Measurements from ENCODE around the gene ADAMTS20. TPM values are rescaled to one million over a fixed set of nuclear protein-coding genes. Genes with fewer than 3 reads are reported as not detected.

Gene ADAMTS20
- total RNA-seq, 4 donors from 2014 or later, result not detected

DNA sequence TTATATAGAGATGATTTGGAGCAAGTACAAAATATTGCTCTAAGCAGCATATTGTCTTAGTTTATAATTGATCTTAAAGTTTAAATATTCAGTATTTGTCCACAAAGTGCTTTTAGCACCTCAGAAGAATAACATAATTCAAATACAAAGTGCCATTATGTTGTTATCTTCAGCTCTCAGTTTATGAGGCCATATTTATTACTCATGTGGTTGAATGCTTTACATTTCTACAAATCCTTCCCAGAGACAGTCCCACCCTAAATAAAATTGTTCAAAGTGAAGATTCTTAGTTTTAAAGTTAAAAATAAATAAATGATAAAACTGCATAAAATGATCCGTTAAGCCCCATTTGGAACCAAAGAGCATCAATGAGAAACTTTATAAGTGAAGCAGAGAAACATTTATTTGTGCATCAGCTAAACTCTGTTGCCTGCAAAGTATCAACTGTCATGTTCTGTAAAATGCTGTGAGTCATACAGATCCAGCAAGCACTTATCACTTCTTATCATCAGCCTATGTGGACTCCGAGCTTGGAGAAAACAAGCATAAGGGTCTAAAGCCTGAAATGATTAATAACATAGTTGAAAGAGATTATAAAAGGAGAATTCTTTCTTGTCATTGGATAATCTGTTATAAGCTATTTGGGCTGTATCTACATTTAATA is 218.9 kb downstream of the ADAMTS20 start:
- Histone ChIP-seq H3K4me1 (no peaks in the 10 kb centered on the region), H3K4me3 (no peak overlapping the region), H3K9me3 (no peaks in the 10 kb centered on the region), H3K27me3 (no peaks in the 10 kb centered on the region), H3K36me3 (no peaks in the 10 kb centered on the region), H3K27ac (no peak overlapping the region)
- no peak for DNase-seq (ENCODE audit: low spot score in 2 of 2)
- 74 to 76% methylated on average over 2 of the region's 2 CpGs for WGBS, 2 donors
- TF ChIP-seq, protein P1, sequence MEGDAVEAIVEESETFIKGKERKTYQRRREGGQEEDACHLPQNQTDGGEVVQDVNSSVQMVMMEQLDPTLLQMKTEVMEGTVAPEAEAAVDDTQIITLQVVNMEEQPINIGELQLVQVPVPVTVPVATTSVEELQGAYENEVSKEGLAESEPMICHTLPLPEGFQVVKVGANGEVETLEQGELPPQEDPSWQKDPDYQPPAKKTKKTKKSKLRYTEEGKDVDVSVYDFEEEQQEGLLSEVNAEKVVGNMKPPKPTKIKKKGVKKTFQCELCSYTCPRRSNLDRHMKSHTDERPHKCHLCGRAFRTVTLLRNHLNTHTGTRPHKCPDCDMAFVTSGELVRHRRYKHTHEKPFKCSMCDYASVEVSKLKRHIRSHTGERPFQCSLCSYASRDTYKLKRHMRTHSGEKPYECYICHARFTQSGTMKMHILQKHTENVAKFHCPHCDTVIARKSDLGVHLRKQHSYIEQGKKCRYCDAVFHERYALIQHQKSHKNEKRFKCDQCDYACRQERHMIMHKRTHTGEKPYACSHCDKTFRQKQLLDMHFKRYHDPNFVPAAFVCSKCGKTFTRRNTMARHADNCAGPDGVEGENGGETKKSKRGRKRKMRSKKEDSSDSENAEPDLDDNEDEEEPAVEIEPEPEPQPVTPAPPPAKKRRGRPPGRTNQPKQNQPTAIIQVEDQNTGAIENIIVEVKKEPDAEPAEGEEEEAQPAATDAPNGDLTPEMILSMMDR (IDR thresholded peaks at IDR 0.05), result no peak
- TF ChIP-seq EP300 (IDR thresholded peaks at IDR 0.05) (no peak), POLR2A (IDR thresholded peaks at IDR 0.05) (no peak)

GRCh38 chr12:43331935-43332334 is 220.1 kb downstream of the ADAMTS20 start:
- H3K27me3 ChIP-seq, result no peaks in the 10 kb centered on the region
- 82 to 87% methylated on average over 3 of the region's 3 CpGs for WGBS, 2 donors
- no peaks in the 10 kb centered on the region for H3K9me3 ChIP-seq
- H3K27ac ChIP-seq, result no peak overlapping the region
- H3K36me3 ChIP-seq, result no peaks in the 10 kb centered on the region
- H3K4me3 ChIP-seq, result no peak overlapping the region
- DNase-seq (ENCODE audit: low spot score in 2 of 2), result no peak
- no peaks in the 10 kb centered on the region for H3K4me1 ChIP-seq
- TF ChIP-seq, protein P1 (IDR thresholded peaks at IDR 0.05), result no peak
- TF ChIP-seq POLR2A (IDR thresholded peaks at IDR 0.05), result no peak
- no peak for TF ChIP-seq EP300 (IDR thresholded peaks at IDR 0.05)

GRCh38 chr12:43329375-43329774 is 222.6 kb downstream of the ADAMTS20 start:
- no peaks in the 10 kb centered on the region for H3K27me3 ChIP-seq
- H3K4me1 ChIP-seq, result no peaks in the 10 kb centered on the region
- no peaks in the 10 kb centered on the region for H3K9me3 ChIP-seq
- WGBS, 2 donors, result 58 to 71% methylated on average over 1 of the region's 1 CpG
- H3K27ac ChIP-seq, result no peak overlapping the region
- H3K36me3 ChIP-seq, result no peaks in the 10 kb centered on the region
- TF ChIP-seq EP300 (IDR thresholded peaks at IDR 0.05) (no peak), POLR2A (IDR thresholded peaks at IDR 0.05) (no peak)
- TF ChIP-seq, protein P1 (IDR thresholded peaks at IDR 0.05), result no peak
- DNase-seq (ENCODE audit: low spot score in 2 of 2), result no peak
- no peak overlapping the region for H3K4me3 ChIP-seq

GRCh38 chr12:43325786-43326185 is 226.2 kb downstream of the ADAMTS20 start:
- no peaks in the 10 kb centered on the region for H3K4me1 ChIP-seq
- WGBS, 2 donors, result 84 to 85% methylated on average over 5 of the region's 5 CpGs
- no peak for DNase-seq (ENCODE audit: low spot score in 2 of 2)
- H3K4me3 ChIP-seq, result no peak overlapping the region
- H3K27me3 ChIP-seq, result no peaks in the 10 kb centered on the region
- no peaks in the 10 kb centered on the region for H3K36me3 ChIP-seq
- TF ChIP-seq, protein P1 (IDR thresholded peaks at IDR 0.05), result no peak
- TF ChIP-seq EP300 (IDR thresholded peaks at IDR 0.05) (no peak), POLR2A (IDR thresholded peaks at IDR 0.05) (no peak)
- H3K27ac ChIP-seq, result no peak overlapping the region
- H3K9me3 ChIP-seq, result peaks cover 0 to 3% (median 0%) of the 10 kb centered on the region in 4 donors

- 67 to 70% methylated on average over 4 of the region's 4 CpGs for WGBS, 2 donors
- Histone ChIP-seq H3K27ac (no peak overlapping the region), H3K4me3 (no peak overlapping the region), H3K27me3 (no peaks in the 10 kb centered on the region), H3K9me3 (peaks cover 0 to 3% (median 0%) of the 10 kb centered on the region in 4 donors), H3K36me3 (no peaks in the 10 kb centered on the region), H3K4me1 (no peaks in the 10 kb centered on the region)
- TF ChIP-seq POLR2A (IDR thresholded peaks at IDR 0.05) (no peak), EP300 (IDR thresholded peaks at IDR 0.05) (no peak)
- TF ChIP-seq, protein P1 (IDR thresholded peaks at IDR 0.05), result no peak
- no peak for DNase-seq (ENCODE audit: low spot score in 2 of 2)
Measured at GRCh38 chr12:43320281-43320680, 231.7 kb downstream of the ADAMTS20 start.
